DMS153 (cell line): ENCODE results near the gene ZNF655.
A peak's percentile ranks its signal among the peaks of the same experiment; 100 is the strongest.

Experiments used
- DNase-seq: peaks from one replicate; lab custom pipeline; 2025; lab: John Stamatoyannopoulos, UW

Gene ZNF655

DNA sequence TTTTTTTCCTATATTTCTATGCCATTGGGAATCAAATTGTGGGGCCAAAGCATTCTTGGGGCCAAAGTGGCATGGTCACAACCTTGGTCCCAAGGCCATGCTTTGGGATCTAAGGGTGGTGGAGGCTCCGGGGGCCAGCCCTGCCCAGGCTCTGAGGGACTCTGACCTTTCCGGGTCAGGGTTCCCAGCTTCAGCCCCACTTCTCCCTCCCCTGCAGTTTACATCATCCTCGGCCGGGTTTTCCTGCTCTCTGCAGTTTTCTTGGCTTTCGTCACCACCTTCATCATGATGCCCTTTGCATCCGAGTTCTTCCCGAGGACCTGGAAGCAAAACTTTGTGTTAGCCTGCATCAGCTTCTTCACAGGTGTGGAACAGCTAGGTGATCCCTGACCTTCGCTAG lies 48.1 kb downstream of the ZNF655 start:
- no peak for DNase-seq

DNA sequence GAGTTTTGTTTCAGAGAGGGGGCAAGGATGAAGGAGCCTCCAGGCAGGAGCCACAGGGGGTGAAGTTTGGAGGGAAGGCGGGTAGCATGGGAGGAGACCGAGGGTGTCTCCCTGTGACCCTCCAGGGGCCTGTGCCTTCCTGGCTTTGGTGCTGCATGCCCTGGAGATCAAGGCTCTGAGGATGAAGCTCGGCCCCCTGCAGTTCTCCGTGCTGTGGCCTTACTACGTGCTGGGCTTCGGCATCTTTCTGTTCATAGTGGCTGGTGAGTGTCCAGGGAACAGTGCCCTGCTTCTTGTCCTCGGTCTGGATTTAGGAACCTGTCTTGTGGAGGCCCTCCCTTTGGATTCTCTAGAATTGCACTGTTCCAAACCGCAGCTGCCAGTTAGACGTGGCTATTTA lies 49.1 kb downstream of the ZNF655 start:
- no peak for DNase-seq

DNA sequence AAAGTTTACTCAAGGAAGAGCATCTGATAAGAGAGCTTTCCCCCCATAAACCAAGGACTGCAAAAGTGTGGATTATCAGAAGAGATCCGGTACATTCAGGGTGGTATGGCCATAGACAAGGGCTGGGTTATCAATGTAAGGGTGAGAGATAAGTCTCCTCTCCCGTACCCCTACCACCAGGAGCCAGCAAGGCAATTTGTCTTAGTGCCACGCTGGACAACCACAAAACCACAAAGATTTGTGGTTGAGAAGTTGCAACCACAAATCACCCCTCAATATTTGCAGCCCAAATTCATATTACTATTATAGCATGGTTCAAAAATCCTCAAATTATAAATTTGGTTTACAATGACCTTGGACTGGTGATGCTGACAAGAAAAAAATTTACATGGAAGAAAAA lies 56.1 kb downstream of the ZNF655 start:
- no peak for DNase-seq

DNA sequence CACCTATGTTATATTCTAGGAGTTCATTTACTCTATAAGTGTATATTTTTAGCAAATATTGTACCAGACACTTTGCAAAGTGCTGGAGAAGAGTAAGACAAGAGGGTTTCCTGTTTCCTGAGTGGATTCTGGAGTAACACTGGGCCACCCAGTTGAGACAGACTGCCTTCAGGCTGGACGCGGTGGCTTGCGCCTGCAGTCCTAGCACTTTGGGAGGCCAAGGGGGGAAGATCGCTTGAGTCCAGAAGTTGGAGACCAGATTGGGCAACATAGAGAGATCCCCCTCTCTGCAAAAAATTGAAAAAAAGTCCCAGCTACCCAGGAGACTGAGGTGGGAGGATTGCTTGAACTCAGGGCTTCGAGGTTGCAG lies 57.5 kb downstream of the ZNF655 start:
- no peak for DNase-seq

DNA sequence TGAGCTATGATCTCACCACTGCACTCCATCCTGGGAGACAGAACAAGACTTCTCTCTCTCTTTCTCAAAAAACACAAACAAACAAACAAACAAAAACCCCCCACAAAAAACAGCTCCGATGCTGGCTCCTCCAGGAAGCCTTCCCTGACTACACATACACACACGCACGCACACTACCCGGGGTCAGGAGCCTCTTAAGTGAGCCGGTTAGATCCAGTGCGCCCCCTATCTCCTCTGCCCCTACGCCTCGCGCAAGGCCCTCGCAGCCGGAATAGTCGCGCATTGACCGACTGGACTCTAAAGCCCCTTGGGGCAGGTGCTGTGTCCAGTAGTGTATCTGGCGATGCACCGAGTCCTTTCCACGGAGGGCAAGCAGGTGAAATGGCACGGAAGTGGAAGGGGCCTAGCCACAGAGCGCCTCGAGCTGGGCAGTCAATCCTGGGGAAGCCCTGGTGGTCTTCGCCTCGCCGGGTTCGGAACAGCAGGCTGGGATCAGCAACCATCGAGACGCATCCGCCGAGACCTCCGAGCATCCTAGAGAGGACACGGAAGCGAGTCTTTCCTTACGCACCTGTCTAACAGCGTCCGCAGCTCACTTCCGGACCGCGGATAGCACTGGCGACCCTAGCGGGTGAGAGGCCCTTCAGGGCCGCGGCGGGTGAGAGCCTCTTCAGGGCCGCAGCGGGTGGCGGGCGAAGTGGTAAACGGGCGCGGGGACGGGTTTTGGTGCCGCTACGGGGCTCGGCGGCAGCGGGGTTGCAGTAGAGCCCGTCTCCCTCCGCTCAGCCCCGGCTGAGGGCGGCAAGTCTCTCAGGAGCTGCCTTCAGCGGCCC lies 58.1 kb downstream of the ZNF655 start, which contains the start of gene ZSCAN25:
ZSCAN25 (plus strand) TSS at position 588 of the 833 bp plus-strand sequence. CDS start 2,661 bp downstream, outside the sequence.
- peak; percentile 81 for DNase-seq

DNA sequence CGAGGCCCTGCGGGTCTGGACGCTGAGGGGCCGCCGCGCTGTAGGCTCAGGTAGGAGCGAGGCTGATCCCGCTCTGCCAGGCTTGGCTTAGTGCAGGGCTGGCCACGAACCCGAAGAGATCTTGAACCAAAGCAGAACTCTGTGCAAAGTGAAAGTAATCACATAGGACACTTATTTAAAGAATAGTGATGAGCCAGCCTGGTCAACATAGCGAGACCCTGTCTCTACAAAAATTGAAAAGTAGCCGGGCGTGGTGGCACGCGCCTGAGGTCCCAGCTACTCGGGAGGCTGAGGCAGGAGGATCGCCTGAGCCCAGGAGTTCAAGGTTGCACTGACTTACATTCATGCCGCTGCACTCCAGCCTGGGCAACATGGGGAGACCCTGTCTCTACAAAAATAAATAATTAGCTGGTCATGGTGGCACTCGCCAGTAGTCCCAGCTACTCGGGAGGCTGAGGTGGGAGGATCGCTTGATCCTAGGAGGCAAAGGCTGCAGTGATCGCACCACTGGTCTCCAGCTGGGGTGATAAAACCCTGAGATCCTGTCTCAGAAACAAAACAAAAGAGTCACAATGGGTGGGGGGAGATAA lies 58.8 kb downstream of the ZNF655 start:
- no peak for DNase-seq

DNA sequence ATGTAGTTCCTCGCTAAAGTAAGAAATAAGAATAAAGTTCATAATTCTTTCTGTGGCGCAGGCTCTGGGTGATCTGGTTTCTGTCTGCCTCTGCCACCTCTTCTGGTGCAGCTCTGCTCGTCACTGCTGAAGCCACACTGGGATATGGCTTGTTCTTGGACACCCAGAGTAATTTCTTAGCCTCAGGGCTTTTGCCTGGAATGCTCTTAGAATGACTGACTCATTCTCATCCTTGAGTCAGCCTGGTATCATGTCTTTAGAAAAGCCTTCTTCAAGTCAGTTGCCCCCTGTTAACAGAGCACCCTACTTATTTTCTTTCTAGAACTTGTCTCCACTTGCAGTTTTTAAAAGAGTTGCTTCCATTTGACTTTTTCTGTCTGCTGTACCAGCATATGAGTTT lies 60.3 kb downstream of the ZNF655 start:
- DNase-seq: no peak

DNA sequence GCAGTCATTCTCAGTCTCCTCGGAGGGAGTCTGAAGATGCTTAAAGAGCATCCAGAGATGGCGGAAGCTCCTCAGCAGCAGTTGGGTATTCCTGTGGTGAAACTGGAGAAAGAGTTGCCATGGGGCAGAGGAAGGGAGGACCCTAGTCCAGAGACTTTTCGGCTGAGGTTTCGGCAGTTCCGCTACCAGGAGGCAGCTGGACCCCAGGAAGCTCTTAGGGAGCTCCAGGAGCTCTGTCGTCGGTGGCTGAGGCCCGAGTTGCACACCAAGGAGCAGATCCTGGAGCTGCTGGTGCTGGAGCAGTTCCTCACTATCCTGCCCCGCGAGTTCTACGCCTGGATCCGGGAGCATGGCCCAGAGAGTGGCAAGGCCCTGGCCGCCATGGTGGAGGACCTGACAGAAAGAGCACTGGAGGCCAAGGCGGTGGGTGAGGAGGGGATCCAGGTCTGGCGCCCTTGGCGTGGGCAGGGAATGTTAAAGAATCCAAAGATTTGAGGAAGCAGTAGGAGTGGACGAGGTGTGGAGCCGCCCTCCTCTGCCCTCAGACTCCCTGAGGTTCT lies 61.2 kb downstream of the ZNF655 start:
- no peak for DNase-seq

DNA sequence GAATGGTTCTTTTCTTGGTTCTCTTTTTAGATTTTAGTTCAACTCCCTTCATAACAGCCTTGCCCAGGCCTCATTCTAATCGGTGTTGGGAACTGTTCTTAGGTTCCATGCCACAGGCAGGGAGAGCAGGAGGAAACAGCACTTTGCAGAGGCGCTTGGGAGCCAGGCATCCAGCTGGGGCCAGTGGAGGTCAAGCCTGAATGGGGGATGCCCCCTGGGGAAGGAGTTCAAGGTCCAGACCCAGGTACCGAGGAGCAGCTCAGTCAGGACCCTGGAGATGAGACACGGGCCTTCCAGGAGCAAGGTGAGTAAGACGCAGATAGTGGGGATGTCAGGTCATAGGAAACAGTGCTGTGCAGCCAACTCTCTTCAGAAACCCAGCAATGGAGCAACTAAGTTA lies 62.8 kb downstream of the ZNF655 start:
- no peak for DNase-seq

DNA sequence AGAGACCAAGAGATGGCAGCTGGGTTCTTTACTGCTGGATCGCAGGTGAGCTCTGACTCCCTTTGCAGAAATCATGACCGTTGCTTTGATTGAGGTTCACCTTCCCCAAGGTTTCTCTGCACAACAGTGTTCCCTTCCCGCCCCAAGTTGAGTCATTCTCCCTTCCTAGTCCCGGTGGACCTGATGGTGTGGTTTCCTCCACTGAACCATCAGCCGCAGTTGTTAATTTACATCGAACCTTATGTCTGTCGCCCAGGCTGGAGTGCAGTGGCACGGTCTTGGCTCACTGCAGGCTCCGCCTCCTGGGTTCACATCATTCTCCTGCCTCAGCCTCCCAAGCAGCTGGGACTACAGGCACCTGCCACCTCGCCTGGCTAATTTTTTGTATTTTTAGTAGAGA lies 64.2 kb downstream of the ZNF655 start:
- no peak for DNase-seq

DNA sequence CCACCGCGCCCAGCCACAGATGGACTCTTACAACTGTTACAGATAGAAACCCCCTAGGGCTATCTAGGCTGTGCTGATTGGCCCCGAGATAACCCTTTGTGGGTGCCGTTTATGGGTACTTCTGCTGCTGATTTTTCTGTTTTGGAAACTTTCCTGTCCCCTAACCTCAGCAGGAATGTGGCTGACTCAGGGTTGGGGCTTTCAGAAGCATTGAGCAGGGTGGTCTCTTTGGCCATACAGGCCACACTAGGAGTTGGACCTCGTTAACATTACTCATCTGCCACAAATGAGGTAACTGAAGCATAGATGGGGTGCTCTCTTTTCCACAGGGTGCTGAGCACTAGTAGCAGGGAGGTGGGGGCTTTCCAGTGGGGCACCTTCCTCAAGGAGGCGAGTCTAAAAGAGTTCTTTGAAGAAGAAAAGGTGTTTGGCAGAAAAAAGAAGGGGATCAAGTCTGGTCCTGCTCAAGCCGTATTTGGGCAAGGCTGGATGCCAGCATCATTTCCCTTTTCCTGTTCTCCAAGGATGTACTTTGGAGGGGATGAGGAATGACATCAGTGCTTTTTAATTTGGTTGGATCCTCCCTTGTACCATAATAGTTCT lies 64.8 kb downstream of the ZNF655 start:
- no peak for DNase-seq

DNA sequence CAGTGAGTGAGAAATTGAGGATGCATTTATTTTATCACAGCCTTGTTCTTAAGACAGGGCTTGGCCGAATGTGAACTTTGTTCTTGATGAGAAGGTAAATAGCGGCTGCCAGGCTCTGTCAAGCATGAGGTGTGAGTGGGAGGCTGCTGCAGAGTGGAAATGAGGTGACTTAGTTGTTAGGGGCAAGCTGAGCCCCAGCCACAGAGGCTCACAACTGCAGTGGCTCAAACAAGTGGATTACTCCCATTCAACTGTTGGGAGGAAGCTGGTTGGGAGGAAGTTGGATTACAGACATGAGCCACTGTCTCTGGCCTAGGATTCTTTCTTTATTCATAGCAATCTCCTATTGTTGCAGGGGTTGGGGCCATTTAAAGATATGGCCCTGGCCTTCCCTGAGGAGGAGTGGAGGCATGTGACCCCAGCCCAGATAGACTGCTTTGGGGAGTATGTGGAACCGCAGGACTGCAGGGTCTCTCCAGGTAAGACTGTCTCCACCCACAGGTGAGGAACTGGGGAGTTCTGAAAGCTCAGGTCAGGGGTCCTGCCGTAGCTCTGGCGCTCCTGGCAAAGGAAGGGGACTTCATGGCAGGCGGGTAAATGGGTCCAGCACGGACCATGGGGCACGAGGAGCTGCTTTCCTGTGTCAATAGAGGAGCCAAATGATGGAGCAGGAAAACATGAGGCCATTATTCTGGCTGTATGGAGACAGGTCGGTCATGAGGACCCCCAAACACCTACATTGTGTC lies 65.4 kb downstream of the ZNF655 start:
- no peak for DNase-seq

DNA sequence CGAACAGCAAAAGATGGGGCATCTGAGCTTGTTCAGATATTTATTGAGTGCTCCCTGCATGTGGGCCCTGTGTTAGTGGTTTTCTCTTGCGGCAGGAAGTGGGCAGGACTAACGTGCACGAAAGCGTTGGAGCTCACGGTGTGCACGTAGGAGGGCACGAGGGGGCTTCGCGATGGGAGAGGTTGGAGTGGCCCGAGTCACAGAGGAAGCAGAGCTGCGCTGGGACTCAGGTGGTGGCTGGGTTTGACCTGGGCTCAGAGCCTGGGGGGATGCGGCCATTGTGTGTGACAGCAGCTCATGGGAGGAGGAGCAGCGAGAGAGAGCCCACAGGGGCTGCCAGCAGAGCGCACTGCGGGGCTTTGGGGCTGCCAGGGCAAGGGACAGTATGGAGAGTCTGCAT lies 66.0 kb downstream of the ZNF655 start:
- DNase-seq: no peak

DNA sequence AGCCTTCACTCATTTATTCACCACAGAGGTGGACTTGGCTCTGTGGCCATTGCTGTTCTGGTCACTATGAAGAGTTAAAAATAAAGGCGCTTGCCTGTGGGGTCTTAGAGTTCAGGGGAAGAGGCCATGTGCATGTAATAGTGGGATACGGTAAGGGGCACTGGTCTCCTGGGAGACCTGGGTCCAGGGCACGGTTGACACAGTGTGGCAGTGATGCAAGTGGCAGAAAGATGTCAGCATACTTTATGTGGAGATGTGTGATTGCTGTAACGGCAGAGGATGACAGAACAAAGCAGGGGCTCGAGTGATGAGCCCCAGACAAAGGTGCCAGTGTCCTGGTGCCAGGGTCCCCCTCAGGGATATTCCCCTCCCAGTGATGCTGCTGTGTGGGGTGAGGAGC lies 66.9 kb downstream of the ZNF655 start:
- DNase-seq: no peak

DNA sequence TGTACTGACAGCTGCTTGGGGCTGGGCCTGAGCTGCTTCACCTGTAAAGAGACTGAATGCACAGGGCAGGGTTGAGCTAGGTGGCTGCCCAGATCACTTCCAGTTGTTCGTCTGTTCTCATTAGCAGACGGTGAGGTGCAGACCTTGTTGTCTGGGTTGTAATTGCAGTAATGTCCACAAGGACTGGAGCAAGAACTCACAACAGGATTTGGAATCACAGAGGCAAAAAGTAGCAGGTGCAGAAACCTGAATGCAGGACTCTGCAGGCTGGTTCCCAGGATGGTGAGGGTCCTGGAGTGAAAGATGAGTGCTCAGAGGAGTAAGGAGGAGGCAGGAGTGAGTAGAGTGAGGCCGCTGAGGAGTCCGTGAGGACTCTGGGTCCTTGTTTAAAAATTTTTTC lies 67.5 kb downstream of the ZNF655 start:
- no peak for DNase-seq
